ENCODE data around the gene STARD13. TPM values are rescaled to one million over a fixed set of nuclear protein-coding genes. Genes with fewer than 3 reads are reported as not detected.
"Not testable (repeated sequence)": the region's sequence is repeated elsewhere in the genome, so short reads cannot be mapped to it uniquely, and the experiment has no call there.

Gene STARD13
- total RNA-seq, 2 donors from 2014 or later, result 43.9 to 47.1 TPM

GRCh38 chr13:33181264-33181663 is 104.3 kb downstream of the STARD13 start:
- ATAC-seq (ENCODE audit: insufficient number of reproducible peaks, low FRiP score, low read depth), result no peak
- peaks cover 3 to 65% of the 10 kb centered on the region in 2 donors for H3K4me1 ChIP-seq (ENCODE audit: control insufficient read depth in 1 of 2, low read depth in 2 of 2)
- no peaks in the 10 kb centered on the region for H3K36me3 ChIP-seq
- no peak overlapping the region for H3K27ac ChIP-seq
- no peaks in the 10 kb centered on the region for H3K9me3 ChIP-seq
- no peak for DNase-seq (ENCODE audit: low spot score)
- TF ChIP-seq CTCF (IDR thresholded peaks at IDR 0.05), result no peak
- no peak overlapping the region for H3K4me3 ChIP-seq
- no peaks in the 10 kb centered on the region for H3K27me3 ChIP-seq (replicated peaks; ENCODE audit: insufficient read depth)

GRCh38 chr13:33180122-33180804 is 105.3 kb downstream of the STARD13 start:
- no peaks in the 10 kb centered on the region for H3K9me3 ChIP-seq
- no peak overlapping the region for H3K4me3 ChIP-seq
- no peak for DNase-seq (ENCODE audit: low spot score)
- peaks cover 3 to 65% of the 10 kb centered on the region in 2 donors for H3K4me1 ChIP-seq (ENCODE audit: control insufficient read depth in 1 of 2, low read depth in 2 of 2)
- no peak for ATAC-seq (ENCODE audit: insufficient number of reproducible peaks, low FRiP score, low read depth)
- H3K36me3 ChIP-seq, result no peaks in the 10 kb centered on the region
- no peak overlapping the region for H3K27ac ChIP-seq
- no peak for TF ChIP-seq CTCF (IDR thresholded peaks at IDR 0.05)
- no peaks in the 10 kb centered on the region for H3K27me3 ChIP-seq (replicated peaks; ENCODE audit: insufficient read depth)

GRCh38 chr13:33179463-33179862 is 106.1 kb downstream of the STARD13 start:
- Histone ChIP-seq H3K36me3 (no peaks in the 10 kb centered on the region), H3K4me3 (no peak overlapping the region), H3K4me1 (ENCODE audit: control insufficient read depth in 1 of 2, low read depth in 2 of 2) (peaks cover 3 to 65% of the 10 kb centered on the region in 2 donors), H3K9me3 (no peaks in the 10 kb centered on the region), H3K27ac (no peak overlapping the region), H3K27me3 (replicated peaks; ENCODE audit: insufficient read depth) (no peaks in the 10 kb centered on the region)
- no peak for ATAC-seq (ENCODE audit: insufficient number of reproducible peaks, low FRiP score, low read depth)
- TF ChIP-seq CTCF (IDR thresholded peaks at IDR 0.05), result no peak
- no peak for DNase-seq (ENCODE audit: low spot score)

- ATAC-seq (ENCODE audit: insufficient number of reproducible peaks, low FRiP score, low read depth), result no peak
- no peak for TF ChIP-seq CTCF (IDR thresholded peaks at IDR 0.05)
- no peaks in the 10 kb centered on the region for H3K27me3 ChIP-seq (replicated peaks; ENCODE audit: insufficient read depth)
- no peaks in the 10 kb centered on the region for H3K9me3 ChIP-seq
- H3K4me1 ChIP-seq (ENCODE audit: control insufficient read depth in 1 of 2, low read depth in 2 of 2), result peaks cover 2 to 58% of the 10 kb centered on the region in 2 donors
- no peak overlapping the region for H3K27ac ChIP-seq
- H3K4me3 ChIP-seq, result no peak overlapping the region
- DNase-seq (ENCODE audit: low spot score), result no peak
- H3K36me3 ChIP-seq, result no peaks in the 10 kb centered on the region
Observed at GRCh38 chr13:33178209-33178840, 107.2 kb downstream of the STARD13 start.

- not testable (repeated sequence) for ATAC-seq (ENCODE audit: insufficient number of reproducible peaks, low FRiP score, low read depth); H3K27me3 ChIP-seq (replicated peaks; ENCODE audit: insufficient read depth); H3K9me3 ChIP-seq; H3K36me3 ChIP-seq; DNase-seq (ENCODE audit: low spot score); H3K4me3 ChIP-seq; H3K27ac ChIP-seq
- H3K4me1 ChIP-seq (ENCODE audit: control insufficient read depth in 1 of 2, low read depth in 2 of 2), result peaks cover 0 to 51% of the 10 kb centered on the region in 2 donors
Observed at GRCh38 chr13:33177340-33178208, 108.0 kb downstream of the STARD13 start.
